GM23338 (cell line): Measurements from ENCODE around the gene KIF1A. TPM values are rescaled to one million over a fixed set of nuclear protein-coding genes. Genes with fewer than 3 reads are reported as not detected.

Source experiments
- ATAC-seq: fragments of 200-7000 bp; cut with Tn5 transposase; 3 replicates; pipeline ENCODE4 v1.9.1; 2020
- DNase-seq: peaks from one replicate; pipeline ENCODE4 v3.0.0-alpha.2; 2015; ENCODE audit warnings: low spot score
- H2AFZ ChIP-seq: fragments of 200-600 bp; sonication (generic); 2 replicates; pipeline ENCODE4 v1.8.0; 2016; ENCODE audit warnings: antibody characterized with exemption, mild to moderate bottlenecking, moderate library complexity
- H3F3A ChIP-seq: fragments of 200-600 bp; sonication (generic); replicated peaks from 2 replicates; pipeline ENCODE4 v1.8.0; 2017; ENCODE audit warnings: antibody characterized with exemption, mixed run types, low read depth
- H3K27ac ChIP-seq: fragments of 200-600 bp; sonication (generic); 2 replicates; pipeline ENCODE4 v1.6.1; 2016; ENCODE audit warnings: low read depth
- H3K27me3 ChIP-seq: fragments of 200-600 bp; sonication (generic); 2 replicates; pipeline ENCODE4 v1.8.0; 2016; ENCODE audit warnings: mild to moderate bottlenecking, mixed run types, moderate library complexity; ENCODE audit not compliant: insufficient read depth
- H3K36me3 ChIP-seq: fragments of 200-600 bp; sonication (generic); 2 replicates; pipeline ENCODE4 v1.8.0; 2016; ENCODE audit warnings: mild to moderate bottlenecking; ENCODE audit not compliant: insufficient read depth
- H3K4me1 ChIP-seq: fragments of 200-600 bp; sonication (generic); 2 replicates; pipeline ENCODE4 v1.8.0; 2016; ENCODE audit warnings: mild to moderate bottlenecking, moderate library complexity; ENCODE audit not compliant: insufficient read depth
- H3K4me2 ChIP-seq: fragments of 200-600 bp; sonication (generic); 2 replicates; pipeline ENCODE4 v1.7.1; 2017; ENCODE audit warnings: mixed run types
- H3K4me3 ChIP-seq: fragments of 200-600 bp; sonication (generic); 2 replicates; pipeline ENCODE4 v1.6.1; 2016; ENCODE audit warnings: mixed run types
- H3K79me2 ChIP-seq: fragments of 200-600 bp; sonication (generic); replicated peaks from 2 replicates; pipeline ENCODE4 v1.8.0; 2017; ENCODE audit warnings: mild to moderate bottlenecking; ENCODE audit not compliant: insufficient read depth
- H3K9me2 ChIP-seq: fragments of 200-600 bp; sonication (generic); 2 replicates; pipeline ENCODE4 v1.8.0; 2017; ENCODE audit not compliant: insufficient read depth
- H4K20me1 ChIP-seq: fragments of 200-600 bp; sonication (generic); replicated peaks from 2 replicates; pipeline ENCODE4 v1.8.0; 2017; ENCODE audit warnings: mild to moderate bottlenecking; ENCODE audit not compliant: insufficient read depth
- H3K27ac Mint-ChIP-seq: 2 replicates; pipeline ENCODE4 v1.8.0; 2020; ENCODE audit warnings: inconsistent platforms, mild to moderate bottlenecking, moderate library complexity, mixed read lengths
- H3K27me3 Mint-ChIP-seq: 3 replicates; pipeline ENCODE4 v1.8.0; 2022; ENCODE audit warnings: low read depth, mild to moderate bottlenecking, moderate library complexity, mixed read lengths, inconsistent platforms; ENCODE audit not compliant: insufficient read depth, poor library complexity
- H3K36me3 Mint-ChIP-seq: 3 replicates; pipeline ENCODE4 v1.8.0; 2021; ENCODE audit warnings: low read depth, mild to moderate bottlenecking, inconsistent platforms, moderate library complexity, mixed read lengths
- H3K4me1 Mint-ChIP-seq: 3 replicates; pipeline ENCODE4 v1.8.0; 2020; ENCODE audit warnings: mild to moderate bottlenecking, inconsistent platforms, mixed read lengths
- H3K4me3 Mint-ChIP-seq: 3 replicates; pipeline ENCODE4 v1.8.0; 2021; ENCODE audit warnings: moderate library complexity, mild to moderate bottlenecking, inconsistent platforms, mixed read lengths
- H3K9me3 Mint-ChIP-seq: 3 replicates; pipeline ENCODE4 v1.8.0; 2020; ENCODE audit warnings: moderate library complexity, mild to moderate bottlenecking, inconsistent platforms, mixed read lengths
- EZH2 ChIP-seq: fragments of 200-600 bp; sonication (generic); IDR thresholded peaks from one replicate; pipeline ENCODE4 v1.8.0; 2017; ENCODE audit warnings: antibody characterized with exemption, mild to moderate bottlenecking, low read depth; ENCODE audit not compliant: unreplicated experiment
- JUNB ChIP-seq: IDR thresholded peaks from one replicate; pipeline ENCODE4 v1.6.1; 2016; ENCODE audit warnings: antibody characterized with exemption; ENCODE audit not compliant: unreplicated experiment
- NANOG ChIP-seq: IDR thresholded peaks from 2 replicates; pipeline ENCODE4 v1.6.1; 2016; ENCODE audit warnings: antibody characterized with exemption, borderline replicate concordance
- POLR2AphosphoS5 ChIP-seq: IDR thresholded peaks from 2 replicates; pipeline ENCODE4 v1.6.1; 2016; ENCODE audit warnings: antibody characterized with exemption, low read depth
- REST ChIP-seq: IDR thresholded peaks from one replicate; pipeline ENCODE4 v1.6.1; 2018; ENCODE audit warnings: antibody characterized with exemption; ENCODE audit not compliant: unreplicated experiment
- polyA plus RNA-seq: library from polyadenylated mRNA; unstranded; fragments of >200 nt; fragmentation: Nextera tagmentation; extraction: Ambion mirVana; gene quantifications from 2 replicates; pipeline ENCODE4 v1.2.1, GENCODE V29; 2016
- total RNA-seq: library from RNA; depleted of rRNA; stranded (reverse); fragments of >200 nt; shearing (Covaris generic); gene quantifications from 2 replicates; pipeline ENCODE4 v1.2.3, GENCODE V29; 2014
- TF ChIP-seq, protein P1 (sequence below), 2 experiments: fragments of 200-600 bp in 1 of 2; sonication (generic) in 1 of 2; conservative IDR thresholded peaks; 2 replicates each; pipeline versions ENCODE4 v1.5.1 to v1.6.1; 2016 to 2017; ENCODE audit warnings: antibody characterized with exemption in 2 of 2, low read depth in 2 of 2, mild to moderate bottlenecking in 2 of 2, moderate library complexity in 1 of 2

KIF1A gene
- total and polyA plus RNA-seq, 2 experiments from 2014 or later = 169 to 214 TPM

- no peak for TF ChIP-seq REST
- TF ChIP-seq, protein P1, sequence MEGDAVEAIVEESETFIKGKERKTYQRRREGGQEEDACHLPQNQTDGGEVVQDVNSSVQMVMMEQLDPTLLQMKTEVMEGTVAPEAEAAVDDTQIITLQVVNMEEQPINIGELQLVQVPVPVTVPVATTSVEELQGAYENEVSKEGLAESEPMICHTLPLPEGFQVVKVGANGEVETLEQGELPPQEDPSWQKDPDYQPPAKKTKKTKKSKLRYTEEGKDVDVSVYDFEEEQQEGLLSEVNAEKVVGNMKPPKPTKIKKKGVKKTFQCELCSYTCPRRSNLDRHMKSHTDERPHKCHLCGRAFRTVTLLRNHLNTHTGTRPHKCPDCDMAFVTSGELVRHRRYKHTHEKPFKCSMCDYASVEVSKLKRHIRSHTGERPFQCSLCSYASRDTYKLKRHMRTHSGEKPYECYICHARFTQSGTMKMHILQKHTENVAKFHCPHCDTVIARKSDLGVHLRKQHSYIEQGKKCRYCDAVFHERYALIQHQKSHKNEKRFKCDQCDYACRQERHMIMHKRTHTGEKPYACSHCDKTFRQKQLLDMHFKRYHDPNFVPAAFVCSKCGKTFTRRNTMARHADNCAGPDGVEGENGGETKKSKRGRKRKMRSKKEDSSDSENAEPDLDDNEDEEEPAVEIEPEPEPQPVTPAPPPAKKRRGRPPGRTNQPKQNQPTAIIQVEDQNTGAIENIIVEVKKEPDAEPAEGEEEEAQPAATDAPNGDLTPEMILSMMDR (conservative IDR thresholded peaks at IDR 0.05; ENCODE audit: low read depth in 2 of 2) = no peak
Observed at GRCh38 chr2:240718896-240719490, 101.0 kb downstream of the KIF1A start (continued).

- no peaks in the 10 kb centered on the region for H3K4me1 Mint-ChIP-seq
- no peak for DNase-seq
- H3K27me3 ChIP-seq = no peaks in the 10 kb centered on the region
Observed at GRCh38 chr2:240717681-240718581, 102.1 kb downstream of the KIF1A start.

More at GRCh38 chr2:240717681-240718581, 102.1 kb downstream of the KIF1A start:
- Mint-ChIP-seq H3K9me3 (no peaks in the 10 kb centered on the region; the same call in 2 of the 3 replicates), H3K4me3 (no peak overlapping the region), H3K36me3 (peaks cover 44% of the 10 kb centered on the region), H3K27me3 (peaks cover 27% of the 10 kb centered on the region), H3K27ac (no peak overlapping the region)
- Histone ChIP-seq H3K9me2 (no peaks in the 10 kb centered on the region), H2AFZ (no peak overlapping the region), H3K4me3 (no peak overlapping the region), H3K4me2 (no peak overlapping the region), H4K20me1 (no peaks in the 10 kb centered on the region; the same call in 1 of the 2 replicates), H3K79me2 (no peaks in the 10 kb centered on the region), H3K27ac (no peak overlapping the region), H3K36me3 (no peaks in the 10 kb centered on the region), H3F3A (no peaks in the 10 kb centered on the region), H3K4me1 (no peaks in the 10 kb centered on the region)
- ATAC-seq = no peak
- no peak for TF ChIP-seq POLR2AphosphoS5
- TF ChIP-seq NANOG = no peak
- TF ChIP-seq JUNB = no peak
- TF ChIP-seq, protein P1 (conservative IDR thresholded peaks at IDR 0.05; ENCODE audit: low read depth in 2 of 2) = no peak
- no peak for TF ChIP-seq EZH2
